Effector CD8-positive, alpha-beta T cell (primary cell): ENCODE measurements around the gene OR52B2.

Experiments
- DNase-seq: peaks from one replicate; lab custom pipeline; 2025; lab: John Stamatoyannopoulos, UW
- total RNA-seq, 4 experiments: gene quantifications; one replicate each; lab custom pipeline; 2026; lab: John Stamatoyannopoulos, UW

Gene OR52B2
- 0 reads per million in 4 experiments for total RNA-seq

DNA sequence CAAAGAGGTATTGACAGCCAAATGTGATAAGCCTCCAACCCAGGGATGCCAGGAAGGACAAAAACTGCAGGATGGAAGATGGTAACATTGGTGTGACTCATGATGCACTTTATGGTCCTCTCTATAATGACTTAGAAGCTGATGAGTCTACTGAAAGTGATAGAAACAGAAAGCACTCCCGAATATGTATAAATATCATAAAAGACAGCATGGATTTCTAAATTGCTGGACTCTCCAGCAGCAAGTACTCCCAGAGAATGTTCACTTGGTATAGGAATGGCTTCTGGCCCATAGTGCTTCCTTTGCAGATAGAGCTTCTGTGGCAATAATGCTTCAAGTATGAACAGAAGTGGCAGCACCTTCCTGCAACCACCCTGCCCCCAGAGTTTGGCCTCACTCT, at the start of gene OR52B2:
OR52B2 (minus strand) TSS at position 101 of the 400 bp plus-strand sequence; CDS start at position 101, 0 bp downstream.
- no peak for DNase-seq

DNA sequence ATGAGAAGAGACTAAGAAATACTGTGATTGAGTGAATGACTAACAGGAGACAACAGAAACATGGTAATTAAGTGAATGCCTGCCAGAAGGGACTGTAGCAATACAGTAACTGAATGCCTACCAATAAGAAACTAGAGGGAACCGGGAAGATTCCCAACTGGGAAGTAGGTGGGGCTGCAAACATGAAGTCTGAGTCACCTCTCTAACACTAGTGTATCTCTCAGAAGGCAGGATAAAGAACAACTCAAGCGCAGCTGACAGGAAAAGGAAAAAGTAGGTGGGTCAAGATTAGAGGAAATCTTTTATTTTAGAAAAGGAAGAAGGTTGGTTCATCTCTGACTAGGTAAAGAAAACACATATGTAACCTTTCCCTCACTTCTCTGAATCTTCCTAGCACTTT, 49.2 kb upstream of the OR52B2 start:
- DNase-seq = no peak

DNA sequence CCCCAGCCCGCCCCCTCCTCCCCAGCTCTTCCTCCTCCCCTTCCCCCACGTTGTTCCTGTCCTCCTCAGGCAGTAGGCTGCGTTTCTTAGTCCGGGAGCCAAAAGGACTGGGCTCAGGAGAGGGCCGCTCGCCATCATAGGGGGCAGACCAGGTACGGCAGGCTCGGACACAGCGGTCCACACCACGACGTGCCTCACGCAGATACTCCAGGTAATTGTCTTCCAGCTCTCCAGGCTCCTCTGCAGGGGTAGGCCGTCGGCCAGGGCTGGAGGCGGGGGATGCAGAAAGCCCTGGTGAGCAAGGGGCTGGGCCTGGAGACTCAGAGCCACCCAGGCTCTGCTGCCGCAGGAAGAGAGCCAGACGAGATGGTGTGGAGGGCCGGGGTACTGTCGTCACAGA, 47.6 kb upstream of the OR52B2 start:
- DNase-seq = no peak

DNA sequence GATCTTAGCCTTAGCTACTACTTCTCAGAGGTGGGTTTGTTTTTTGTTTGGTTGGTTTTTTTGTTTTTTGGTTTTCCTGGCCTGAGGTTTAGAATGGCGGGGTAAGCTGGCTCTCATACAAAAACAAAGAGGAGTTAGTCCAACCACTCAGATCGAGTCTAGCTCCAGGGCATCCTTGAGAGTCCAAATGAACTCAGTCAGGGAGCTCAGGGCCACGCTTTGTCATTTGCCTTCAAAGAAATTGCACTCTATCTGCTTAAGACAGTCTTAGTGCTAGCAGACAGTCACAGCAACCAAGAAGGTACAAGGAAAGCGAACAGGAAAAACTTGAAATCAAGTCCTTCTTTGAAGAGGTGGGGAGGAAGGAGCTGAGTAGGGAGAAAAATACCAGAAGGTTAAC, 46.4 kb upstream of the OR52B2 start:
- no peak for DNase-seq

DNA sequence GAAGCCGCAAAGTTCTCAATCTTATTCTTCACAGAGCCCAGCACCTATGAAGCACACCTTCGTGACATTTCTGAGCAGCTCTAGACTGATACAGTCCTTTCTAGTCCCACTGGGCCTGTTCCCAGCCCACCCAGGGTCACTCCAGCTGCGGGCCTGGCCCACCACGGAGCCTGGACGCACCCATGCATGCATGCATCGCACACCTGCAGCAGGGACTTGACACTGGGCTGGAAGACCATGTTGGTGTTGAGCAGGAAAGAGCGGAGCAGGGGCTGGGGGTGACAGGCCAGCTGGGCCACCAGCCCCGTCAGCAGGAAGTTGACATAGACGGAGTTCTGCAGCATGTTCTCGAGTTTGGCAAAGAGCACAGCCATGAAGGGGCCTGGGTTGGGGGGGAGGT, 44.4 kb upstream of the OR52B2 start:
- DNase-seq = no peak

DNA sequence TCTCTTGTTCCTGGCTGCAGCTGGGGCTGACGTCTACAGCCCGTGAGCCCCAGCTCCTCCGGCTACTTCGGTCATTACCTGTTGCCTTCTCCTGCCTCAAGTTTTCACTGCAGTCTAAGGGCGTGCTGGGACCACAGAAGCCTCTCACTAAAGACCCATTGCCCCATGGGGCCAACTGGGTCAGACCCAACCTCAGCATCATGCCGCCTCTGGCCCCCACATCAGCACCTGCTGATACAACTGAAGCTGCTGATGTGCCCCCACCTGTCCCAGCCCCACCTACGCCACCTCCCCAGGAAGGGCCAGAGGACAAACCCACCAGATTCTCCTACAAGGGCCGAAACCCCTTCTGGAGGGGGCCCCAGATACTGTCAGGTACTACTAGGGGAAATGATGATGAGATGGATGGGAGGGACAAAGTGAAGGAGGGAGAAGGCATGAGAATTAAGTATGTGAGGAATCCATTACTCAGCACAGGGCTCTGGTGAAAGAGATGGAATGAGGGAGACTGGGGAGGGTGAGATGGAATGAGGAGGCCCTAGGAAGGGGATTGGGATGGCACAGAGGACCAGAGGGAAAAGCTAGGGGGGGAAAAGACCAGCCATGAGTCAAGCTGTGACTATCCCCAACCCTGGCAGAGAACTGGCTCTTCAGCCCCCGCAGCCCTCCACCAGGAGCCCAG, 40.3 kb upstream of the OR52B2 start:
- DNase-seq = no peak

DNA sequence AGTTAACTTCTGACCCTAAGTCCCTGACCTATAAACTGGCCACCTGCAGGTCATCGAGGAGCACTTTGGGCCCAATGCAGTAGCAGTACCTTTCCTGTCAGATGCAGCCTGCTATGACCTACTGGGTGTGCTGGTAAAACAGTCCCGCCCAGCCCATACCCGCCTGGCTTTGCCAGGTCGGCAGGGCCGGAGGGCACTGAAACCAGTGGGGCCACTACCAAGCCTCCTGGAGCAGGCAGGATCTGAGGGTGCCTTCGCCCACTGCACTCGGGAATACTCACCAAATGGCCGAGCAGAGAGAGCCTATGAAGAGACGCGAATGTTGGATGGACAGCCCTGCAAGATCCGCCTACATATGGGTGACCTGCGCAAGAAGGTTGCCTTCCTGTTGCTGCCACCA, 39.7 kb upstream of the OR52B2 start:
- no peak for DNase-seq

DNA sequence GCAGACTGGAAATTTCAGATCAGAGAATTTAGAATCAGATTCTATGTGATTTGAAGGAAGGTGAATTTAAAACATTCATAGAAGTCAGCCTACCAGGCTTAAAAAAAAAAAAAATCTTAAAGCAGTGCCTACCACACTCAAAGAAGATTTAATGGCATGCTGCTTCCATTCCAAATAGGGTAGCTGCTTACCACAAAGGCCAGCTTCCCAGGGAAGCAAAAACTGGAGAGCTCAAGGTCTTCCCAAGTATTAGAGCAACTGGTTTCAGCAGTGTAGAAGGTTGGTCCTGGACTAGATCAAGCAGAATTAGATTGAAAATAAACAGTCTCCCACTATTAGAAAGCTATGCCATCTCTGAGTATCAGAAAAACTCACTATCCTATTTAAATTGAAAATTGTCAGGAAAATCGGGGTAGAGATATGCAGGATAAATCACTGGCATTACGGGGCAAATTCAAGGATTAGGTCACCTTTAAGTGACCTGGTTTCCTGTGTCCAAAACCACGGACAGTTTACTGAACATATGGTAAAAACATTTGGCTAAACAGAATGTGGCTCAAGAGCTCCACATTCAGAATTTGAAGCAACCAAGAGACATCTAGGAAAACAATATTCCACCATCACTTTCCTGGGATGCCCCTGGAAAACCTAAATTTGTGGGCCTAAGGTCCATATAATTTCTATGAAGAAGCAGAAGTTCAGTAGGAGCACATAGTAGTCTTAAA, 36.5 kb upstream of the OR52B2 start:
- no peak for DNase-seq

DNA sequence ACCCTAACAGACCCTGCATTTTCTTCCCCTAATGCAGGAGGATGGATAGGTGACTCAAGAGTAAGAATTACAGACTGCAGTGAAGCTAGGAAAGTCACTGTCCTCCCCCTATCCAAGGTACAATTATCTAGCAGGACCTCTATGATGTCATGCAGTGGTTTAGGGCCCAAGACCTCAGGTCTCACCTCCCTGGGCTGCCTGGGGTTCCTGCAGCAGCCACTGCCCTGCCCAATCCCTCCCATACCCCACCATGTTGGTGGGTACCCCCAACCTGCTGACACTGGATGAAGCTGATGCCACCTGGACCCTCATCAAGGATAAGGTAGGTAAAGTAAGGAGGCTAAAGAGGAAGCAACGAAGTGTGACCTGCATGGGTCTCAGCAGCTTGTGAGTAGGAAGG, 35.2 kb upstream of the OR52B2 start, which contains the start of gene C11orf42:
C11orf42 (plus strand) TSS at position 192 of the 400 bp plus-strand sequence; CDS start at position 251, 59 bp downstream.
- DNase-seq = no peak

DNA sequence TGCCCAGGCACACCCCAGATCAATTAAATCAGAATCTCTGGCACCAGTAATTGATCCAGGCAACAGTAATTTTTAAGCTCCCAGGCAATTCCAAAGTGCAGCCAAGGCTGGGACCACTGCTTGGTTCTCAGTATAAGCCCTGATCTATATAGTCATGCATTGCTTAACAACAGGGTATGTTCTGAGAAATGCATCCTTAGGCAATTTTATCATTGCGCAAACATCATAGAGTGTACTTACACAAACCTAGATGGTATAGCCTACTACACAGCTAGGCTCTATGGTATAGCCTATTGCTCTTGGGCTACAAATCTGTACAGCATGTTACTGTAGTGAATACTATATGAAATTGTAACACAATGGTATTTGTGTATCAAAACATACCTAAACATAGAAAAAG, 34.6 kb upstream of the OR52B2 start:
- no peak for DNase-seq

DNA sequence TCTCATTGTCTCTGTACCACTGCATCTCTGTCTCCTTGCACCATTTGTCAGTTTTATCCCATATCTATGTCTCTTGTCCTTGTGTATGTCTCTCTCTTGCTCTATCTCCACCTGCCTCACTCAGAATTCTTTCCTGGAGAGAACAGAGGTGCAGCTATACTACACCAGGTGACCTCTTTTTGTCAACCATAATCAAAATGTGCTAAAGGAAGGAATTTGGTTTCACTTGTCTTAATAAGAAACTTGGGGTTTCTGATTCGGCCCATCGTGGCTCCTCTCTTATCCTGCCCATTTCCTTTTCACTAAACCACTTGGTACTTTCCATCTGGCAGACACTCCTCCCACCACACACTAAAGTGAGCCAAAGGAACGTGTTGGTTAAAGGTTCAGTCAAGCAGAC, 33.2 kb upstream of the OR52B2 start:
- no peak for DNase-seq

DNA sequence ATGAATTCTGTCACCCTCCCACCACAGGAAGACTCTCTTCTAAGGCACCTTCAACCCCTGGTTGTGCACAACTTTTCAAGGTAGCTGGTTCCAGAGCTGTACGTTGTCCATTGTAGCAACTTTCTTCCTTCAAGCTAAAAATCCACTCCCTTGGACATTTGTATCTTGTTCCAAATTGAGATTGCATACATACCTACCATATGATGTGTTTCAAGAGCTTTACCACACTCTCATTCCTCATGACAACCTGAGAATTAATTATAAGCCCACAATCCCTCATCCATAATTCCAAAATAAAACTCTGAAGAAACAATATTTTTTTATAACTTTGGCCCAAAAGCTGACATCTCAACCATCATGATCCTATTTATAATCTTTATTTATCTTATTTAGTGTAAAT, 31.9 kb upstream of the OR52B2 start:
- DNase-seq = no peak

DNA sequence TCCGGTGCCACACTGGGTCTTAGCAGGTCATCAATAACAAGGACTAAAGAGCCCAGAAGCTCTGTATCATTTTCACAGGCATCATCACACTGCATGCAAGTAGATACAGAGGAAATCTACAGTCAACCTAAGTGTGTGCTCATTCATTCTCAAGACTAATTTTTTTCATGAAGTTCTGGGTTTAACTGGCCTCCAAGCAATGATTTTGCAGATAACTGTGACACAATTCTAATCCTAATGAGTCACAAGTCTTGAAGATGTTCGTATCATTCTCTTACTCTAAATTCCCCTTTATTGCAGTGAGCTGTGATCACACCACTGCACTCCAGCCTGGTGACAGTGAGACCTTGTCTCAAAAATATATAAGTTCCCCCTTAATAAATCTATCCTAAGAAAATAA, 31.4 kb upstream of the OR52B2 start:
- DNase-seq = no peak

DNA sequence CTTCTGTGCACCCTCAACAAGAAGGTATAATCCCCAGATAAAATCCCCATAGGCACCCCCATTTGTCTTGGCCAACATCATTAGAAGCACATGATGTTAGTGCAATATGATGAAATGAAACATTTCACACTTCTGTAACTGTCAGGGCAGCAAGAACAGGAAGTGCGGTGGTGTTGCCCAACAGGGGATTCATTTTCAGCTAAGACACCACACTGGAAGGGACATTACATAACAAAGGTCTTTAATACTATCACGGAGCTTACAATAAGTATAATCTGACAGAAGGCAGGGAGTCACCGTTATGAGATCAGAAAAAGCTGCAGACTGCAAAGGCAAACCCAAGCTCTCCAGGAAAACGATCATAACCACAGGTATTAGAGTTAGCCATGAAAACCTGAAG, 30.8 kb upstream of the OR52B2 start:
- DNase-seq = no peak

DNA sequence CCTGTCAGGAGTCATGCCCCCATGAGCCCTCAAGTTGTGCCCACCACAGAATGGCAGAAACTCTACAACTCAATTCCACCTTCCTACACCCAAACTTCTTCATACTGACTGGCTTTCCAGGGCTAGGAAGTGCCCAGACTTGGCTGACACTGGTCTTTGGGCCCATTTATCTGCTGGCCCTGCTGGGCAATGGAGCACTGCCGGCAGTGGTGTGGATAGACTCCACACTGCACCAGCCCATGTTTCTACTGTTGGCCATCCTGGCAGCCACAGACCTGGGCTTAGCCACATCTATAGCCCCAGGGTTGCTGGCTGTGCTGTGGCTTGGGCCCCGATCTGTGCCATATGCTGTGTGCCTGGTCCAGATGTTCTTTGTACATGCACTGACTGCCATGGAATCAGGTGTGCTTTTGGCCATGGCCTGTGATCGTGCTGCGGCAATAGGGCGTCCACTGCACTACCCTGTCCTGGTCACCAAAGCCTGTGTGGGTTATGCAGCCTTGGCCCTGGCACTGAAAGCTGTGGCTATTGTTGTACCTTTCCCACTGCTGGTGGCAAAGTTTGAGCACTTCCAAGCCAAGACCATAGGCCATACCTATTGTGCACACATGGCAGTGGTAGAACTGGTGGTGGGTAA, 29.2 kb upstream of the OR52B2 start, which contains the start of gene OR52W1:
OR52W1 (plus strand) TSS at position 51 of the 637 bp plus-strand sequence; CDS start at position 51, 0 bp downstream.
- DNase-seq = no peak

DNA sequence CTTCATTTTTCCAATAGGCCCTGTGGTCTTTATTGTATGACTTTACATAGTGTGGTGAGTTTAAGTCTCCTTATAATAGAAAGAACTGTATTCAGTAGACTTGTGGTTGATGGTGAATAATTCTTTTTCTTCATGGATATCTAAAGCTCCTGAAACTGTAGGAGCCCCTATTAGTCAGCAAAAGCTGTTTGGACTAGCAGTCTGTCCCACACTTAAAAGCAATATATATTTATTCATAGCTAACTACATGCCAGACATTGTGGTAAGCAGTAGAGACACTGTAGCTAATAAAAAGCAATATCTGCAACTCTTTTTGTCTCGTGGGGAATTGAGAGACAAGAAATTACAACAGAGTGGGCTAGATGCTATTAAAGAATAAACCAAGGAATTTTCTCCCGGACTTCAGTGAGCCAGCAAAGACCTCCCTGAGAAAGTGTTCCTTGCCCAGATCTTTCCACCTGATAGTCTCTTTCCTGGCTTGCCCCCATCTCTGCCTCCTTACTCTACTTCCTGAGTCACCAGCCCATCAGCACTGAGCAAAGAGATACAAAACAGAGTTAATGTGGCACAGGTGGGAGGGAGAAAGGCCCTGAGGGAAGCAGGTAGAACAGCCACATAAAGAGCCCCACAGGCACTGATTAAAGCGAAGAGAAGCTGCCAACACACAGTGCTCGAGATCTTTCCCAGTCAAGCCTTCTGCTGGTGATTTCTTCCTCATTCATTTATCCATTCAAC, 27.5 kb upstream of the OR52B2 start:
- no peak for DNase-seq

DNA sequence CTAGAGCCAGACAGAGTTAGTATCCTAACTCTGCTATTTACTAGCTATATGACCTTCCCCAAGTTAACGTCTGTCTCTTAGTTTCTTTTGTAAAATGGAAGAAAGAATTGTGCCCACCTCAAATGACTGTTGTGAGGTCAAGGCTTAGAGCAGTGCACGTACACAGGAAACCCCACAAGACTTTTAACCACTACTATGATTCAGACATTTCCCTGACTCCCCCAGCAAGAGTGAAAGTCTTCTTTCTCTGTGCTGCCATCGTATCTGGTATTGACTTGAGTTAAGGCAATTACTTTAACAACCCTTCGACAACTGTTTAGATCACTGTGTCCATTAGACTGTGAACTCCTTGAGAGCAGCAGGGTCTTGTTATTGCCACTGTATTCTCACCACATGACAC, 26.3 kb upstream of the OR52B2 start:
- no peak for DNase-seq

DNA sequence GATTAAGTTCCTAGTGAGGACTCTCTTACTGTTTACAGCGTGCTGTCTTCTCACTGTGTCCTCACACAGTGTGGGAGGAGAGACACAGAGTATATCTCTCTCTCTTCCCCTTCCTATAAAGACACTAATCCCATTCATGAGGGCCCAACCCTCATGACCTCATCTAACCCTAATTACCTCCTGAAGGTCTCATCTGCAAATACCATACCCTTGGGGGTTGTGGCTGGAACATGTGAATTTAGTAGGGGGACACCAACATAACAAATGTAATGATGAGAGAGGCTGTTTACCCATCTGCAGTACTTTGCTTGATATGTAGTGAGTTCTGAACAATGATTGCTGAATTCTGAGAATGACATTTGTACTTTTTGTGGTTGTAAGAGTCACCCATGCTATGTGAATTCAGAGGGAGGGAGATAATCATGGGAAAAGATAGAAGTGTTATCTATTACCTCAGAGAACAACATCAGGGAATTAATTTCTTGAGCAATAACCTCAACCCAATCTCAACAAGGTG, 24.0 kb upstream of the OR52B2 start:
- DNase-seq = no peak

DNA sequence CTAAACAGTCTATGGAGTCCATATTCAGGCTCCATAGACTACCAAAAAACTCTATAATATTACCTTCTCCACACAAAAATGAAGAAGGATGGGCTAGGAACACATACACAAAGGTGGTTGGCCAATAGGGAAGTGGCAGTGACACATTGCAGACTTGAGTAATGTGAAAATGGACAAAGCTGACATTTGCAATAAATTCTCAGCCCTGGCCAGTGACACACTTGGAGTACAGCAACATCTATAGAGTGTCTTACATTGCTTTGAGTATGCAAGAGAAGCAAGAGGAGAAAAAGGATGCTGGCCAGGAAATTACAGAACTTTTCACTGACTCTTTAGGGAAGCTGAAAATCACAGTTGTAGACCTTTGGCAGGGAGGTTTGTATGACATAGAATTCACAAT, 21.6 kb upstream of the OR52B2 start:
- DNase-seq = no peak

DNA sequence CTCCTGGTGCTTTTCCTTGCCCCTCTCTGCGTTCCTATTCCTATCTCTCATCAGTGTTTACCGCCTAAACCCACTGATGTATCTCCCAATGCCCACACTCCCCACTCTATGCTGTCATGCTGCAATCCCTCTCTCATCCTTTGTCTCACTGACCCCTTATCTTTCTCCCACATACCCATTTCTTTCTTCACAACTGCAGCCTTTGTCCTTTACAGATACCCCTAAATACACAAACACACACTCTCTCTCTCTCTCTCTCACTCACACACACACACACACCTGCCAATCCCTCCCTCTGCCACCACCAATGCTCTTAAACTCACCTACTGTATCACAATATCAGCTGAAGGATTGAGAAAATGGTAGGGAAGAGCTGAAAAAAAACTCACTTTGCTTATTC, 5.3 kb upstream of the OR52B2 start:
- no peak for DNase-seq

DNA sequence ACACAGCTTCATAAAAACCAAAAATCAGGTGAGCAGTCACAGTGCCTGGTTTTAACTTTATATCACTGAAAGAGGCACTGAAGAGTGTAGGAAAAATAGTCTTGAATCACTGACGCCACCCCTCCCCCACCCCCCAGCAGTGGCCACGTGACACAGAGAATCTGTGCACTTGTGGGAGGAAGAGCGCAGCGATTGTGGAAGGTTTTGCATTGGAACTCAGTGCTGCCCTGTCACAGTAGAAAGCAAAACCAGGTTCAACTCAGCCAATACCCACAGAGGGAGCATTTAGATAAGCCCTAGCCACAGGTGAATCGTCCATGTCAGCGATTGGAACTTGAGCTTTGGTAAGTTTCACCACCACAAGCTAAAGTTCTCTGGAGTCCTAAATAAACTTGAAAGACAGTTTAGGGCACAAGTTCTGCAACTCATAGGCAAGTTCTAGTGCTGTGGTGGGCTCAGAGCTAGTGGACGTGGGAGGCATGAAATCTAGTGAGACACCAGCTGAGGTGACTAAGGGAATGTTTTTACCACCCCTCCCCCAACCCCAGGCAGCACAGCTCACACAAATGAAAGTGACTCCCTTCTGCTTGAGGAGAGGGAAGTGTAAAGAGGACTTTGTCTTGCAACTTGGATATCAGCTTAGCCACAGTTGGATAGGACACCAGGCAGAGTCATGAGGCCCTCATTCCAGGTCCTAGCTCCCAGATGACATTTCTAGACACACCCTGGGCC, 13.3 kb downstream of the OR52B2 start:
- no peak for DNase-seq
